IPS-18c (cell line): ENCODE results near the gene RNF130.

Experiments used
- H3K4me3 ChIP-seq: 2 replicates; pipeline ENCODE4 v1.7.0; 2013; ENCODE audit warnings: low read depth, mild to moderate bottlenecking, low read length, moderate library complexity; ENCODE audit not compliant: insufficient read depth
- H3K9me3 ChIP-seq: one replicate; pipeline ENCODE4 v1.6.1; 2013; ENCODE audit warnings: mild to moderate bottlenecking, low read length, moderate library complexity; ENCODE audit not compliant: control insufficient read depth, insufficient read depth

The RNF130 gene

DNA sequence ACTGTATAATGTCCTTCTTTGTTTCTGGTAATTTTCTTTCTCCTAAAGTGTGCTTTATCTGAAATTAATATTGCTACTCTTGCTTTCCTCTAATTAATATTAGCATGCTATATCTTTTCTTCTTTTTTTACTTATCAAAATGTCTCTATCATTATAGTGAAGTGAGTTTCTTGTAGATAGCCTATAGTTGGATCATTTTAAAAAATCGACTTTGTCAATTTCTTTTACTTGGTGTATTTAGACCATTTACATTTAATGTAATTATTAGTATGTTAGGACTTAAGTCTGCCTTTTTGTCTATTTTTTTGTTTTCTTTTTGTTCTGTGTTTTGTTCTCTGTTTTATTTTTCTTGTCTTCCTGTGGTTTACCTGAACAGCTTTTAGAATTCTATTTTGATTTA is 35.4 kb upstream of the RNF130 start:
- H3K9me3 ChIP-seq, result peaks cover 2% of the 10 kb centered on the region
- no peak overlapping the region for H3K4me3 ChIP-seq

DNA sequence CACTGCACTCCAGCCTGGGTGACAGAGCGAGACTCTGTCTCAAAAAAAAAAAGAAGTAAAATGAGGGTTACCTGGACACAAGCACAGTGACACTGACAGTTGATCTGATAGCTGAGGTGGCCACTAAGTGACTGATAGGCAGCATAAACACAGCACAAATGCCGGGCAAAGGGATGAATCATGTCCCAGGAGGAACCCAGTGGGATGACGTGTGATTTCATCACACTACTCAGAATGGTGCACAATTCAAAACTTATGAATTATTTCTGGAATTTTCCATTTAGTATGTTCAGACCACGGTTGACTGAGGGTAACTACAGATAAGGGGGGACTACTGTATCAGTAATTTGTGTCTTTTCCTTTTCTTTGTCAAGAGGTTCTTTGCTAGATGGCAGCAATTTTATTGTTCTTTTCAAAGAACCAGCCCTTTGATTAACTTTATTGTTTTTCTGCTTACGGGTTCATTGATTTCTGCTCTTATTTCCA is 34.3 kb upstream of the RNF130 start:
- no peak overlapping the region for H3K4me3 ChIP-seq
- H3K9me3 ChIP-seq, result peaks cover 2% of the 10 kb centered on the region

DNA sequence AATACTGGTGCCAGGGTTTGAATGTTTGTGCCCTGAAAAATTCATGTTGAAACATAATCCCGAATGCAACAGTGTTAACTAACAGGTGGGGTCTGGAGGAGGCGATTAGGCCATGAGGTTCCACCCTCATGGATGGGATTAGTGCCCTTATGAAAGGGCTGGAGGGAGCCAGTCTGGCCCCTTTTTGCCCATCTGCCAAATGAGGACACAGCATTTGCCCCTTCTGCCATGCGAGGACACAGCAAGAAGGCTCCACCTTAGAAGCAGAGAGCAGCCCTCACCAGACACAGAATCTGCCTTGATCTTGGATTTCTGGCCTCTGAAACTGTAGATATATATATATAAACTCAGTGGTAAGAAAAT is 32.6 kb upstream of the RNF130 start:
- H3K9me3 ChIP-seq, result peaks cover 2% of the 10 kb centered on the region
- H3K4me3 ChIP-seq, result no peak overlapping the region

DNA sequence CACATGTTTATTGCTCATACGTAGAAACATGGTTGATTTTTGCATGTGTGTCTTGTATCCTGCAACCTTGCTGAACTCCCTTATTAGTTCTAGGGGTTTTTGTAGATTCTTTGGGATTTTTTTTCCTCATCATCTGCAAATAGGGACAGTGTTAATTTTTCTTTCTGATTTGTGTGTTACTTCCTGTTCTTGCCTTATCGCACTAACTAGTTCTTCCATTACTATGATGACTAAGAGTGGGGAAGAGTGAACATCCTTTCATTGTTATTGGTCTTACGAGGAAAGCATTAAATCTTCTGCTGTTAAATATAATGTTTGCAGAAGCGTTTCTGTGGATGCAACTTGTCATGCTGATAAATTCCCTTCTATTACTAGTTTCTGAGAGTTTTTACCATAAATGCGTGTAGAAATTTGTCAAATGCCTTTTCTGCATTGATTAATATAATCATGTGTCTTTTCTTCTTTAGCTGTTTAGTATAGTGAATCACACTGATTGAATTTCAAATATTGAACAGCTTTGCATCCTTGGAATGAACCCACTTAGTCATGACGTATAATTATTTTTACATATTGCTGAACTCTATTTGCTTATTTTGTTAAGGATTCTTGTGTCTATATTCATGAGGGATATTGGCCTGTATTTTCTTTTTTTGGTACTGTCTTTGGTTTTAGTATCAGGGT is 32.1 kb upstream of the RNF130 start:
- no peak overlapping the region for H3K4me3 ChIP-seq
- peaks cover 2% of the 10 kb centered on the region for H3K9me3 ChIP-seq

DNA sequence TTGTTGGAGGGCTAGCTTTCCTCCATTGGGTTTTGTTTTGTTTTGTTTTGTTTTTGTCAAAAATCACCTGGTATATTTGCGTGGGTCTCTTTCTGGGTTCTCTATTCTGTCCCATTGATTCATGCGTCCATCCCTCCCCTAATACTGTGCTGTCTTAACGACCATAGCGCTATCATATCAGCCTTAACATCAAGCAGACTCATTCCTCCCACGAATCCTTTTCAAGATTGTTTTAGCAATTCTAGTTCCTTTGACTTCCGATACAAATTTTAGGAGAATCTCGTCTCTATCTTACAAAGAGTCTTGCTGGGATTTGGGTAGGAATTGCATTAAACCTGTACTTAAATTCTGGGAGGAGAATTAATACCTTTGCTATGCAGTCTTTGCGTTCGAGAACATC is 31.1 kb upstream of the RNF130 start:
- peaks cover under 1% of the 10 kb centered on the region for H3K9me3 ChIP-seq
- H3K4me3 ChIP-seq, result no peak overlapping the region

- no peaks in the 10 kb centered on the region for H3K9me3 ChIP-seq
- no peak overlapping the region for H3K4me3 ChIP-seq
These were observed 30.0 kb upstream of the RNF130 start for GRCh38 chr5:180101451-180102105.

DNA sequence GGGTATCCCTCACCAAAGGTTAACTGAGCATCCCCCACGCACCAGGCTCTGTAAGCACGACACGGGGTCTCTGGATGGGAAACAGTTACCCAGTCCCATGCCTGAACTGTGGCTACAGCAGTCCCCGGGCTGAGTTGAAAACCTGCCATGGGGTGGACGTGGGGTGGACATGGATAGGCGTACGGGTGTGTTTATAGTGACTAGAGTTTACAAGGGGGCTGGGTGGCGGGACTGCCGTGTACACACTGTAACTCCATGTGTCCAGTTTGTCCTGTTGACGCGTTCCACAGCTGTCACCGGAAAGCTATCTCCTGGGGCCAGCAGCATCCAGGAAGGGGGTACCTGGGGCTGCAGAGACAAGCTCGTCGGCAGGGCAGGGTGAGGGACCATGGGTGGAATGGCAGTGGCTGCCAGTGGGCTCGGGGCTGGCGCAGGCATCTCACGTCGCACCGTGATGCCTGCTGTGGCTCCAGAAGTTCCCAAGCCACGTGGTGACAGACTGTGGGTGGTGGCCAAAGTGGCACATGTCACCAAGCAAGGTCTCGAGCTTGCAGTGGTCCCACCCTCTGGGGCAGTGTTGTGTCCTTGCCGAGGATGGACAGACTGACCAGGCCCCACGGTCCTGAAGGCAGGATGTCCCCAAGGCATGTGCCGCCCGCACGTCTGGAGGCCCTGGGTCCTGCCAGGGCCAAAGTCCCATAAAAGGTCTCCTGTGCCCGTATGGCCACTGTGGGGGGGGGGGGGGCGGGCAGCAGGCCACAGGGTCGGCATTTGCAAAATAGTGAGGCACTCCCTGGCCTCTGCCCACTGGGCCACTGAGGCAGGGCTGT is 29.3 kb upstream of the RNF130 start:
- H3K9me3 ChIP-seq, result no peaks in the 10 kb centered on the region

DNA sequence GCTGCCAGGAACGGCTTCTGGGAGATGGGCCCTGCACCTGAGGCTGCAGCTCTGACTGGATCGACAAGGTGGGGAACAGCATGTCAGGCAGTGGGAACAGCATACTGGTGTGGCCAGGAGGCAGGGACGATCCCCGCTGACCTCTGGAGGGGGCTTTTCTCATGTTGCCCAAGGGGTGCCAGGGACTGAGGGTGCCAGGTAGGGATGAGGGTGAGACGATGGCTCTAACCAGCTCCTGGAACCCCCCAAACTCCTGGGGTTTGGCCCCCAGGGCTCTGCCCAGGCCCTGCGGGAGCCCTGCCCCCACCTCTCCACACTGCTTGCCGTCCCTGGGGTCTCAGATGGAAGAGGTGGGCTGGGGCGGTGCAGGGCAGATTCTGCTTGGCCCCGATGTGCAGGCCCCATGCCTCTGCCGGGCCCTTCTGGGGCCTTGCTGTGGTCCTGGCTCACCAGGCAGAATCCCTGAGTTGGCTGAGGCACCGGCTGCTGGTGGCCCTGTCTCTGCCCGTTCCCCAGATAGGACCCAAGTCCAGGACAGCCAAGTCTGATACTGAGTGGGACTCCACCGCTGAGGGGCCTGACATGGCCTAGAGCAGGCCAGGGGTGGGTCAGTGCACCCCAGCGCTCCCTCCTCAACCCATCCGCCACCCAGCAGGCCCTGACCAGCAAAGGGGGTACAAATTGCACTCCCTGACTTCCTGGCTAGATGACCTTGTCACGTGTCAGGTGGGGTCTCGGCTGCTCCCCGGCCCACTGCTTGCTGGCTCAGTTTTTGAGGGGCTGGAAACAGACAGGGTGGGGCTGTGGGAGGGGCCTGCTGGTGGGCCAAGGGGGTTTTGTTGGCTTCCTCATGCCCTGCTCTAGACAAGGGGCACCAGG is 28.4 kb upstream of the RNF130 start:
- Histone ChIP-seq H3K4me3 (no peak overlapping the region), H3K9me3 (no peaks in the 10 kb centered on the region)

More for the DNA sequence above, 29.3 kb upstream of the RNF130 start:
- no peak overlapping the region for H3K4me3 ChIP-seq

DNA sequence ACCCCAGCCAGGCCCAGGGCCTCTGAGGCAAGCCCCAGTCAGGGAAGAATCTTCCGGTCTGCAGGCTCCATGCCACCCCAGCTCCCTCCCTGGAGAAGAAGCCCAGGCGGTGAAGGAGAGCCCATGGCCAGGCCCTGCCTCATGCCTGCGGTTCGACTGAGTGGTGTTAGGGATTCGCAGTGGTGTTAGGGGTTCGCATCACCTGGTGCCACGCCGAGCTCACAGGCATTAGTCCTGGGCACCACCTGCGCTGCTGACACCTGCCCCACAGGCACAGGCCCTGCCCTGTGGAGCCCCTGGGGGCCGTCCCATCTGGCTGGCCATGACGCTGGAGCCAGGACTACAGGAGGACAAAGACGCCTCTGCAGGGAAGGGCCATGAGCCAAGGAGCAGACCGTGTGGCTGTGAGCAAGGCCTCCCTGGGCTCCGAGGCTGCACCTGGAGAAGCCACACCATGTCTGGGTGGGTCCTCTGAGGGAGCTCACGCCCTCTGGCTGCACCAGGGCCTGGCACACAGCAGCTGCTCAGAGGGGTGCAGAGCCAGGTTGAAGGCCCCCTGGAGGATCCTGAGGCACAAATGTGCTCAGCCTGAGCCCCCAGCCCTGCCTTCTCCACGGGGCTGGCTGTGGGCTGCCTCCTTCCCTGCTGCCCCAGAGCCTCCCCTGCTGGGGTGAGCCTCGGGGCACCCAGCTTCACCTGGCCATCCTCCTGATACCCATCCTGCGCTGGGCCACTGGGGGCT is 27.6 kb upstream of the RNF130 start:
- Histone ChIP-seq H3K4me3 (no peak overlapping the region), H3K9me3 (no peaks in the 10 kb centered on the region)

DNA sequence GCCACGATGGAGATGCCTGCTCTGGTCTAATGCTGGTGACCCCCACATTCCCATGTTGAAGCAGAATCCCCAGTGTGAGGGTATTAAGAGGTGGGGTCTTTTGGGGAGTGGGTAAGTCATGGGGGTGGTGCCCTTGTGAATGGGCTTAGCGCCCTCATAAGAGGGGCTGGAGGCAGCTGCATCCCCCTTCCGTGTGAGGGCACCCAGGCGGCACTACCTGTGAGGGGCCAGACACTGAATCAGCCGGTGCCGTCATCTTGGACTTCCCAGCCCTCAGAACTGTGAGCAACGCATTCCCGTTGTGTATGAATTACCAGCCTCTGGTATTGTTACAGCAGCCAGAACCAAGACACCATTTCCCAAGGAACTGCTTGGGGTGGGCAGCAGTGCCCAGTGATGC is 27.0 kb upstream of the RNF130 start:
- no peak overlapping the region for H3K4me3 ChIP-seq
- no peaks in the 10 kb centered on the region for H3K9me3 ChIP-seq

GRCh38 chr5:180097926-180098325 is 26.4 kb upstream of the RNF130 start:
- Histone ChIP-seq H3K4me3 (no peak overlapping the region), H3K9me3 (no peaks in the 10 kb centered on the region)

DNA sequence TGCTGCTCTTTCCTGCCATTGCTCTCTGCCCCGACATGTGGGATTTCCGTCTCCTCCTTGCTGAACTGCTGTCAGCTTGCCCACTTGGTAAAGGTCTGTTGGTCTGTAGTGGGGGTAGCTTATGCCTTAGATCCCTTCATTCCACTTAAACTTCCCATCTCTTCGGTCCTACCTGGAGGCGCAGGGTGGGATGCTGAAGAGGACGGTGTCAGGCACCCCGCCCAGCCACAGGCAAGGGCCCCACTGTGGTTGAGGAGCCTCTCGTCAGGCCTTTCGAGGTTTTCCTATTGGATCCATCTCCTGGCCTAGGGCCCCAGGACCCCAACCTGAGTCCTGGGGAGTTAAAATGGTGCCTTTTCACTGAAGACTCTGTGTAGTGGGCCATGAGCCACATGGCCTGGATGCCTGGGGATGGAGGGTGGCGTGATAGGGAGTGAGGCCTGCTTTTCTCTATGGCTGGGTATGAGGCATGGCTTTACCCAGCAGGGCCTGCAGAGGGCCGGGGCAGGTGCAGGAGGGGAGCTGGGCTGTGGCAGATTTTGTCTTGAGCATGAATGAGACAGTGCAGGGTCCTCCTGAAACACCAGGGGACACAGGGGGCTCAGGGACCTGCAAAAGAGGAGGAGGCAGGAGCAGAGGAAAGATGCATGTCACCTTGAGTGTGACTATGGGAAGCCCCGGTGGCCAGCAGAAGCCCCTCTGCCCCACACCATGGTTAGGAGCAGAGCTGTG is 25.8 kb upstream of the RNF130 start:
- Histone ChIP-seq H3K4me3 (no peak overlapping the region), H3K9me3 (no peaks in the 10 kb centered on the region)

DNA sequence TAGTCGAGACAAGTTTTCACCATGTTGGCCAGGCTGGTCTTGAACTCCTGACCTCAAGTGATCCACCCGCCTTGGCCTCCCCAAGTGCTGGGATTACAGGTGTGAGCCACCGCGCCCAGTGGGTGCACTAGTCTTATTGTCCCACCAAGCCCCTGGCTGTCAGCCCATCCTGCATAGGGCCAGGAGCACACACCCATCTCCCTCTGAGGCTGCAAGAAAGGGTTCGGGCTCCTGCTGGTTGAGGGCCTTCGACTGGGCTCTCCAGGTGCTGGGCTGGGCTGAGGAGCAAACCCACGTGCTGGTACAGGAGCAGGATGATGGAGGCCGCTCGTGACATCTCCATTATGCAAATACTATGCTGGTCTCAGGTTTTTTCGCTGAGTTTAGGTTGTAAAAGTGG is 25.1 kb upstream of the RNF130 start:
- Histone ChIP-seq H3K9me3 (no peaks in the 10 kb centered on the region), H3K4me3 (no peak overlapping the region)

DNA sequence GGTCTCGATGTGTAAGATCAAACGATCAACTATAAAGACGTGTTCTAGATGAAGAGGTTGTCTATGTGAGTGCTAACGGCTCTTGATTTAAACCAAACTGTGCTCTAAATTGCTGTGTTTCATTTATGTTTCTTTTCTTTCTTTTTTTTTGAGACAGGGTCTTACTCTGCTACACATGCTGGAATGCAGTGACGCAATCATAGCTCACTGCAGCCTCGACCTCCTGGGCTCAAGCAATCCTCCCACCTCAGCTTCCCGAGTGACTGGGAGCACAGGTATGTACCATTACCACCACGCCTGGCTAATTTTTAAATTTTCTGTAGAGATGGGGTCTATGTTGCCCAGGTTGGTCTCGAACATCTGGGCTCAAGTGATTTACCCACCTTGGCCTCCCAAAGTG is 24.0 kb upstream of the RNF130 start:
- H3K9me3 ChIP-seq, result no peaks in the 10 kb centered on the region
- H3K4me3 ChIP-seq, result no peak overlapping the region

DNA sequence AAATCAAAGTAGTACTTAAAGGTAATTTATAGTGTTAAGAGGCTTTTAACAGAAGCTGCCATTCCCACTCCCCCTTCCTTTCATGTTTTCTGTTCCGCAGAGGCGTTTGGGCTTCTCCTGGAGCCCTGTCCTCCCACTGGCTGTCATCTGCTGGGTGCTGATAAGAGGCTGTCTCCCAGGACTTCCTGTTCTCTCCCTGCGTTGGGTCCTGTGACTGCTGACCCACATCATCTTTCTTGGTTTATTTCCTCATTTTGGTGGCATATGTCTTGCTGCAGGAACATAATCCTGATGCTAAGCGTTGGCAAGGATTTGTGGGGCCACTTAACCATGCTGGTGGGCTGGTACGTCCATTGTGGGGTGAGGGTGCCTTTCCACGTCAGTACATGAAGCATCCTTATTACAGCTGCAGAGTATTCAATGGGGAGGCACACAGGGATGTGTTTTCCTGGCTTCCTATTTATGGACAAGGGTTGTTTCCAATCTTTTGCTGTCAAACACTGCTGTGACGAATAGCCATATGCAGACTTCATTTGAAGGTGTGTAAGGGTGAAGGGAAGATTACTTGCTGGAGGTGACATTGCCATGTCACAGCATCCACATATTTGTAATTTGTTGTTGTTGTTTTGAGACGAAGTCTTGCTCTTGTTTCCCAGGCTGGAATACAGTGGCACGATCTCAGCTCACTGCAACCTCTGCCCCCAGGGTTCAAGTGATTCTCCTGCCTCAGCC is 22.3 kb upstream of the RNF130 start:
- no peaks in the 10 kb centered on the region for H3K9me3 ChIP-seq
- no peak overlapping the region for H3K4me3 ChIP-seq
